ENCODE data around the gene PBRM1. TPM values are rescaled to one million over a fixed set of nuclear protein-coding genes. Genes with fewer than 3 reads are reported as not detected.

Gene PBRM1
- total RNA-seq, 2 donors from 2014 or later = 73.4 to 78.5 TPM

DNA sequence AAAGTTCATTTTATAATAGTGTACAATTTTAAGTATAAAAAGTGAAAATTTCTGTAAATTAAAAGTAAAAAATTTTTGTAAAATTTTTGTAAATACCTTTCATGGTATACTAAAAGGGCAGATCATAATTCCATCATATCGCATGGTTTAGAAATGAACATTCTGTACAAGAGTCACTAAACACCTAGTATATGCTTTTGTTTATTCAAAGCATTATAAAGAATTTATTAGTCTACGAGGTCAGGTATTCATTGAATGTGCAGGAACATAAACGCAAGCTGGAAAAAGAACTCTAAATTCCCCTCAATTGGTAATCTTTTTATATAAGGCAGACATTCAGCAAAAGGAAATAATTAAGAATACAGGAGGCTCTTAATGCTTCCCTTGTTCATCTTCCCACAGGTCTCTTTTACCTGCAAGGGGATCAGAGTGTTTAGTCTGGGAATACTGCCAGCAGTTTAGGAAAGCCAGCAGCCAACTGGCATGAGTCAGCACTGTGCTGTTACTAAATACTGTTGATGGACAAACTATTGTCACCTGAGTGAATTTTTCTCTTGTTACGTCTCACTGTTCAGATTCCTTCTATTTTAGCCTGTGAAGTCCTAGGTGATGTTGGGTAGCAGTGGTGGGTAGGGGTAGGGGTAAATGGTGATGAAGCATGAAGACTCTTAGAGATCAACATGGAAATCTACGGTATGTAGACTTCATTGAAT is 79.2 kb downstream of the PBRM1 start:
- H3K27me3 ChIP-seq (ENCODE audit: control insufficient read depth, insufficient read depth, low read length, poor library complexity, severe bottlenecking) = no peaks in the 10 kb centered on the region
- DNase-seq = no peak
- no peaks in the 10 kb centered on the region for H3K9me3 Mint-ChIP-seq
- 100% methylated on average over 3 to 4 of the region's 5 CpGs for WGBS, 2 experiments (ENCODE audit: insufficient coverage in 1 of 2, insufficient read length in 1 of 2)
- H3K27ac ChIP-seq (ENCODE audit: low read depth, low read length) = no peak overlapping the region
- H3K4me1 Mint-ChIP-seq = peaks cover 11% of the 10 kb centered on the region
- peak overlapping the region; percentile 71 for H3K27ac Mint-ChIP-seq
- H3K4me1 ChIP-seq (ENCODE audit: control insufficient read depth, insufficient read depth, low read length) = no peaks in the 10 kb centered on the region
- no peaks in the 10 kb centered on the region for H3K9me3 ChIP-seq (ENCODE audit: control insufficient read depth, low read length)
- H3K9ac ChIP-seq (ENCODE audit: extremely low read depth, low read length, poor library complexity, severe bottlenecking) = no peak overlapping the region
- H3K4me3 ChIP-seq (ENCODE audit: low read length) = no peak overlapping the region
- H3K36me3 ChIP-seq (ENCODE audit: control insufficient read depth, insufficient read depth, low read length) = peaks cover 81% of the 10 kb centered on the region
- H3K36me3 Mint-ChIP-seq (ENCODE audit: low read depth) = peaks cover 55% of the 10 kb centered on the region
- no peak overlapping the region for H3K4me3 Mint-ChIP-seq
- H3K27me3 Mint-ChIP-seq (ENCODE audit: insufficient read depth) = no peaks in the 10 kb centered on the region
- TF ChIP-seq, protein P1, sequence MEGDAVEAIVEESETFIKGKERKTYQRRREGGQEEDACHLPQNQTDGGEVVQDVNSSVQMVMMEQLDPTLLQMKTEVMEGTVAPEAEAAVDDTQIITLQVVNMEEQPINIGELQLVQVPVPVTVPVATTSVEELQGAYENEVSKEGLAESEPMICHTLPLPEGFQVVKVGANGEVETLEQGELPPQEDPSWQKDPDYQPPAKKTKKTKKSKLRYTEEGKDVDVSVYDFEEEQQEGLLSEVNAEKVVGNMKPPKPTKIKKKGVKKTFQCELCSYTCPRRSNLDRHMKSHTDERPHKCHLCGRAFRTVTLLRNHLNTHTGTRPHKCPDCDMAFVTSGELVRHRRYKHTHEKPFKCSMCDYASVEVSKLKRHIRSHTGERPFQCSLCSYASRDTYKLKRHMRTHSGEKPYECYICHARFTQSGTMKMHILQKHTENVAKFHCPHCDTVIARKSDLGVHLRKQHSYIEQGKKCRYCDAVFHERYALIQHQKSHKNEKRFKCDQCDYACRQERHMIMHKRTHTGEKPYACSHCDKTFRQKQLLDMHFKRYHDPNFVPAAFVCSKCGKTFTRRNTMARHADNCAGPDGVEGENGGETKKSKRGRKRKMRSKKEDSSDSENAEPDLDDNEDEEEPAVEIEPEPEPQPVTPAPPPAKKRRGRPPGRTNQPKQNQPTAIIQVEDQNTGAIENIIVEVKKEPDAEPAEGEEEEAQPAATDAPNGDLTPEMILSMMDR (conservative IDR thresholded peaks at IDR 0.05) = no peak

DNA sequence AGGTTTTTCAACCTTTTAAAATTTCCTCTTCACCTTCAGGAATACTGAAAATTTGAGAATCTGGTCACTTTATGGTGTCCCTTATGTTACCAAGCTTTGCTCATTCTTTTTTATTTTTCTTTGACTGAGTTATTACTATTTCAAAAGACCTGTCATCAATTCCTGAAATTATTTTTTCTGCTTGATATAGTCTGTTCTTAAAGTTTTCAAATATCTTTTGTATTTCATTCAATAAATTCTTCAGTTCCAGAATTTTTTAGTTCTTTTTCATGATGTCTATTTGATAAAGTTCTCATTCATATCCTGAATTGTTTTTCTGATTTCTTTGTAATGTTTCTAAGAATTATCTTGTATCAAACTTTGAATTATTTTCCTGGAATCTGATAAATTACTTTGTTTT is 85.5 kb downstream of the PBRM1 start:
- Mint-ChIP-seq H3K9me3 (peaks cover 7% of the 10 kb centered on the region), H3K27ac (no peak overlapping the region), H3K27me3 (ENCODE audit: insufficient read depth) (no peaks in the 10 kb centered on the region), H3K4me1 (peaks cover 5% of the 10 kb centered on the region), H3K4me3 (no peak overlapping the region), H3K36me3 (ENCODE audit: low read depth) (peaks cover 71% of the 10 kb centered on the region)
- Histone ChIP-seq H3K36me3 (ENCODE audit: control insufficient read depth, insufficient read depth, low read length) (peaks cover 75% of the 10 kb centered on the region), H3K9me3 (ENCODE audit: control insufficient read depth, low read length) (peaks cover 15% of the 10 kb centered on the region), H3K4me3 (ENCODE audit: low read length) (no peak overlapping the region), H3K4me1 (ENCODE audit: control insufficient read depth, insufficient read depth, low read length) (no peaks in the 10 kb centered on the region), H3K27ac (ENCODE audit: low read depth, low read length) (no peak overlapping the region), H3K27me3 (ENCODE audit: control insufficient read depth, insufficient read depth, low read length, poor library complexity, severe bottlenecking) (no peaks in the 10 kb centered on the region), H3K9ac (ENCODE audit: extremely low read depth, low read length, poor library complexity, severe bottlenecking) (no peak overlapping the region)
- DNase-seq = no peak
- TF ChIP-seq, protein P1 (conservative IDR thresholded peaks at IDR 0.05) = no peak

DNA sequence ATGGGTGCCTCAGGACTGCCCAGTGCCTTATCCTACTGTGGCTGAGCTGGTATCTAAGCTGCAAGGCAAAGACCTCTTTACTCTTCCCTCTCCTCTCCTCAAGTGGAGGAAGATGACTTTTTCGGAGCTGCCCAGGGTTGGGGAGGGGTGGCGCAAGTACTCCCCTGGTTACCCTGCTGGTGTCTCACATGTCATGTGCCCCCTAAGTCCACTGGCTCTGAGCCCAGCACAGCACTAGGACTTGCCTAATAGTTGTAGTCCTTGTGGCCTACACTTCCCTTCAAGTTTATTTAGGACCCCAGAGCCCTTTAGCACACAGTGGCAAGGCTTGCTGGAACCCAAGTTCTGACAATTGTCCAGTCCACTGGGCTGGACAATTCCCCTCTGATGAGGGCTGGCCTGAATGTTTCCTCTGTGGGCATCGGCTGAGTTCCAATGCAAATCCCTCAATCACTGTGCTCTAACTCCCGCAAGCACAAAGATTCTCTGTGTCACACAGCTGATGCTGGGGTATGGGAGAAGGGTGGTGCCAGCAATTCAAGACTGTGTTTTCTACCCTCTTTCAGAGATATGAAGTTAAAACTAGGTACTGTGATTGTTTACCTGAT is 89.0 kb downstream of the PBRM1 start:
- Histone ChIP-seq H3K4me3 (ENCODE audit: low read length) (no peak overlapping the region), H3K9ac (ENCODE audit: extremely low read depth, low read length, poor library complexity, severe bottlenecking) (no peak overlapping the region), H3K27ac (ENCODE audit: low read depth, low read length) (no peak overlapping the region), H3K36me3 (ENCODE audit: control insufficient read depth, insufficient read depth, low read length) (peaks cover 65% of the 10 kb centered on the region), H3K4me1 (ENCODE audit: control insufficient read depth, insufficient read depth, low read length) (no peaks in the 10 kb centered on the region), H3K27me3 (ENCODE audit: control insufficient read depth, insufficient read depth, low read length, poor library complexity, severe bottlenecking) (no peaks in the 10 kb centered on the region), H3K9me3 (ENCODE audit: control insufficient read depth, low read length) (peaks cover 15% of the 10 kb centered on the region)
- peak overlapping the region; percentile 79 for H3K27ac Mint-ChIP-seq
- peaks cover 7% of the 10 kb centered on the region for H3K9me3 Mint-ChIP-seq
- WGBS, 2 experiments (ENCODE audit: insufficient coverage in 1 of 2, insufficient read length in 1 of 2) = 98 to 100% methylated on average over 2 to 4 of the region's 4 CpGs
- H3K4me3 Mint-ChIP-seq = no peak overlapping the region
- H3K36me3 Mint-ChIP-seq (ENCODE audit: low read depth) = peaks cover 68% of the 10 kb centered on the region
- TF ChIP-seq, protein P1 (conservative IDR thresholded peaks at IDR 0.05) = no peak
- no peak for DNase-seq
- no peaks in the 10 kb centered on the region for H3K27me3 Mint-ChIP-seq (ENCODE audit: insufficient read depth)
- peaks cover 5% of the 10 kb centered on the region for H3K4me1 Mint-ChIP-seq

Measured in endodermal cell (in vitro differentiated cells).